Trophoblast cell (in vitro differentiated cells and primary cell): ENCODE results near the gene PLSCR4.

Experiments
- DNase-seq, 2 donors: peaks; one replicate each; pipeline ENCODE4 v3.0.0-alpha.2; 2016
- H2AFZ ChIP-seq: 2 replicates; pipeline ENCODE4 v1.6.1; 2013; ENCODE audit warnings: low read length, moderate library complexity, mild to moderate bottlenecking; ENCODE audit not compliant: insufficient read depth, poor library complexity
- H2AK5ac ChIP-seq: 2 replicates; pipeline ENCODE4 v1.6.1; 2013; ENCODE audit warnings: mild to moderate bottlenecking, low read length
- H2BK120ac ChIP-seq: 2 replicates; pipeline ENCODE4 v1.6.1; 2013; ENCODE audit warnings: low read length, mild to moderate bottlenecking, moderate library complexity; ENCODE audit not compliant: insufficient read depth, poor library complexity
- H2BK12ac ChIP-seq: 2 replicates; pipeline ENCODE4 v1.6.1; 2013; ENCODE audit warnings: mild to moderate bottlenecking, low read length, moderate library complexity
- H2BK5ac ChIP-seq: 2 replicates; pipeline ENCODE4 v1.6.1; 2013; ENCODE audit warnings: low read length, low read depth, moderate library complexity, mild to moderate bottlenecking; ENCODE audit not compliant: poor library complexity
- H3K14ac ChIP-seq: 2 replicates; pipeline ENCODE4 v1.6.1; 2013; ENCODE audit warnings: mild to moderate bottlenecking, low read length
- H3K18ac ChIP-seq: 2 replicates; pipeline ENCODE4 v1.6.1; 2013; ENCODE audit warnings: mild to moderate bottlenecking, low read length
- H3K23ac ChIP-seq: 2 replicates; pipeline ENCODE4 v1.6.1; 2013; ENCODE audit warnings: low read length
- H3K27ac ChIP-seq: 2 replicates; pipeline ENCODE4 v1.5.1; 2013; ENCODE audit warnings: low read depth, mild to moderate bottlenecking, inconsistent platforms, low read length, moderate library complexity
- H3K27me3 ChIP-seq: 2 replicates; pipeline ENCODE4 v1.6.1; 2013; ENCODE audit warnings: inconsistent platforms, mild to moderate bottlenecking, low read length, moderate library complexity; ENCODE audit not compliant: insufficient read depth
- H3K36me3 ChIP-seq, 2 experiments: 1 replicate in 1 of 2; 2 replicates in 1 of 2; pipeline ENCODE4 v1.6.1; 2013; ENCODE audit warnings: low read length in 2 of 2, mild to moderate bottlenecking in 2 of 2, moderate library complexity in 1 of 2; ENCODE audit not compliant: insufficient read depth in 2 of 2, control insufficient read depth in 1 of 2
- H3K4ac ChIP-seq: 2 replicates; pipeline ENCODE4 v1.6.1; 2013; ENCODE audit warnings: low read depth, mild to moderate bottlenecking, low read length, moderate library complexity
- H3K4me1 ChIP-seq, 2 experiments: 1 replicate in 1 of 2; 2 replicates in 1 of 2; pipeline ENCODE4 v1.6.1; 2013; ENCODE audit warnings: low read length in 2 of 2, mild to moderate bottlenecking in 2 of 2, moderate library complexity in 1 of 2; ENCODE audit not compliant: insufficient read depth in 2 of 2, control insufficient read depth in 1 of 2
- H3K4me2 ChIP-seq: 2 replicates; pipeline ENCODE4 v1.6.1; 2013; ENCODE audit warnings: inconsistent platforms, mild to moderate bottlenecking, low read length, moderate library complexity
- H3K4me3 ChIP-seq: 2 replicates; pipeline ENCODE4 v1.5.1; 2013; ENCODE audit warnings: mild to moderate bottlenecking, low read depth, low read length, inconsistent platforms
- H3K79me1 ChIP-seq: one replicate; pipeline ENCODE4 v1.6.1; 2013; ENCODE audit warnings: low read length
- H3K79me2 ChIP-seq: 2 replicates; pipeline ENCODE4 v1.6.1; 2013; ENCODE audit warnings: low read length, mild to moderate bottlenecking; ENCODE audit not compliant: control insufficient read depth, insufficient read depth, poor library complexity
- H3K9ac ChIP-seq: 2 replicates; pipeline ENCODE4 v1.6.1; 2013; ENCODE audit warnings: mild to moderate bottlenecking, low read length
- H3K9me3 ChIP-seq: 2 replicates; pipeline ENCODE4 v1.6.1; 2013; ENCODE audit warnings: low read depth, mild to moderate bottlenecking, control low read depth, inconsistent platforms, low read length; ENCODE audit not compliant: insufficient read depth
- H4K12ac ChIP-seq: 2 replicates; pipeline ENCODE4 v1.6.1; 2013; ENCODE audit warnings: low read depth, mild to moderate bottlenecking, low read length, moderate library complexity
- H4K8ac ChIP-seq: 2 replicates; pipeline ENCODE4 v1.6.1; 2013; ENCODE audit warnings: low read depth, mild to moderate bottlenecking, low read length, moderate library complexity
- H4K91ac ChIP-seq: one replicate; pipeline ENCODE4 v1.6.1; 2013; ENCODE audit warnings: low read depth, mild to moderate bottlenecking, low read length, moderate library complexity
- WGBS: extraction: QIAGEN DNeasy Blood & Tissue Kit; methylation state at CpG from one replicate; pipeline ENCODE4 v1.1.7; 2013; ENCODE audit warnings: missing lambda C conversion rate; ENCODE audit not compliant: insufficient read length, insufficient coverage; ENCODE audit errors: extremely low coverage; 5-methylcytosine and 5-hydroxymethylcytosine counted together

The PLSCR4 gene

DNA sequence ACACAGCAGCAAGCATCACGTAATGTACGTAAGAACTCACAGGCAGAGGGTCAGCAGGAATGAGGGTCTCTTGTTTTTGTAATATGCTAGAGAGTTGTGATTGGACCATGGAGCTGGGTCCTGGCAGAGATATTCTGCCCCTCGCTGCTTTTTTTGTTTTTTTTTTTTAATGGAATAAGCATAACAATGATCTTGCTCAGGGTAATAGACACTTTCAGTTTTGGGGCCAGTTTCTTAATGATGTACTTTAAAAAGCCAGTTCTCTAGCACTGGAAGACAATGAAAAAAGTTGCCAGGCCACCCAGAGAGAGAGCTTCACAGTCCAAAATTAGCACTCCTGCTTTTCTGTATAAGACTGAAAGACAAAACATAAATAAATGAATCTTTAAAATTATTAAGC is 29.0 kb upstream of the PLSCR4 start:
- H4K8ac ChIP-seq = no peak overlapping the region
- no peaks in the 10 kb centered on the region for H3K9me3 ChIP-seq
- H3K4ac ChIP-seq = no peak overlapping the region
- H3K79me1 ChIP-seq = no peaks in the 10 kb centered on the region
- H2AFZ ChIP-seq = no peak overlapping the region
- H3K14ac ChIP-seq = no peak overlapping the region
- no peak overlapping the region for H3K27ac ChIP-seq
- H3K23ac ChIP-seq = no peak overlapping the region
- H2BK5ac ChIP-seq = no peak overlapping the region
- H3K9ac ChIP-seq = no peak overlapping the region
- no peaks in the 10 kb centered on the region for H3K27me3 ChIP-seq
- H4K91ac ChIP-seq = no peak overlapping the region
- no peak for DNase-seq
- no peak overlapping the region for H3K4me3 ChIP-seq
- H3K18ac ChIP-seq = no peak overlapping the region
- H2AK5ac ChIP-seq = no peak overlapping the region
- H2BK120ac ChIP-seq = no peak overlapping the region
- H3K4me2 ChIP-seq = no peak overlapping the region
- WGBS = no CpG with 5 or more reads among the region's 3 CpGs
- H3K4me1 ChIP-seq = no peaks in the 10 kb centered on the region
- H4K12ac ChIP-seq = no peak overlapping the region
- no peaks in the 10 kb centered on the region for H3K79me2 ChIP-seq
- H3K36me3 ChIP-seq = no peaks in the 10 kb centered on the region
- no peak overlapping the region for H2BK12ac ChIP-seq

DNA sequence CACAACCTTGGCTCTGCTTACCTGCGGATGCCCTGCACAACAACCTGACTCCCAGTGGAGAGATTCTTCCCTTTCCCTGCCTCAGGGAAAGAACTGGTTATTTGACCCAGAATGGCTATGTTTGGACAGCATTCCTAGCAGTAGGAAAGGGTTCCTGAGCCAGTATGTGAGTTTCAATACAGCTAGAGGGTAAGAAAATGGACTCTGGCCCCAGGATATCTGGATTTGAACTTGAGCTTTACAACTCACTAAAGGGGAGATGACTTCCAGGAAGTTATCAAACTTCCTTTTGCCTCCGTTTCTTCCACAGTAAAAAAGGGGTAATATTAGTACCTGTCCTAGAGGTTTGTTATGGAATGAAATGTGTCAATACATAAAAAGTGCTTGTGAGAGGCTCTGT is 28.1 kb upstream of the PLSCR4 start:
- Histone ChIP-seq H4K8ac (no peak overlapping the region), H3K4me1 (no peaks in the 10 kb centered on the region), H4K12ac (no peak overlapping the region), H2AK5ac (no peak overlapping the region), H3K18ac (no peak overlapping the region), H3K4ac (no peak overlapping the region), H3K36me3 (no peaks in the 10 kb centered on the region), H2AFZ (no peak overlapping the region), H3K79me2 (no peaks in the 10 kb centered on the region), H3K27me3 (no peaks in the 10 kb centered on the region), H3K14ac (no peak overlapping the region), H3K23ac (no peak overlapping the region), H3K9me3 (no peaks in the 10 kb centered on the region), H3K4me3 (no peak overlapping the region), H3K79me1 (no peaks in the 10 kb centered on the region), H2BK12ac (no peak overlapping the region), H3K4me2 (no peak overlapping the region), H2BK120ac (no peak overlapping the region), H3K9ac (no peak overlapping the region), H4K91ac (no peak overlapping the region), H2BK5ac (no peak overlapping the region), H3K27ac (no peak overlapping the region)
- DNase-seq = no peak
- no CpG with 5 or more reads among the region's 2 CpGs for WGBS

DNA sequence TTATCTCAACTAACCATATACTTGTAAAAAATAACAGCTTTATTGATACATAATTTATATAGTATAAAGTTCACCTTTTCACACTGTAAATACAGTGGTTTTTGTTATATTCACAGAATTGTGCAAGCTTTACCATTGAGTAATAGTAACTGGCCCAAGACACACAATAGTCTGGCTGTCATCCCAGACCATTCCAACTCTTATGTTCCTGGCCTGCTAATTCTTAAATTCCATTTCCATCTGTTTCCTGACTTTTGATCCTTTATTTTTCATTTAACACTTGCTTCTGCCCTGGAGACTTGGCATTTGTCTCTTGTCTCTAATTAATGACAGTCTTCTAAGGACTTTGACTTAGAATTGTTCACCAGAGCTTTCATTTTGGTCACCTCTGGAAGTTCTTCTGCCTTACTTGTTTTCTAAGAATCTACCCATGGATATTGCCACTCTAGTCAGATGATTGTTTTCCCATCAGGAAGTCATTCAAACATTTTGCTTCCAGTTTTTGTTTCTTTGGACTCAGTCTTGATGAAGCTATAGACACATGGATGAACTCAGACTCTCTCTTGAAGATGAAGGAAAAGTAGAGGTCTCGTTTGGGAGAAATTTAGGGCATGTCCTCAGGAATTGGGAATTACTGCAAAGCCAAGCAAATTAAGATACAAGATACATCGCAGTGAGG is 27.2 kb upstream of the PLSCR4 start:
- Histone ChIP-seq H2BK120ac (no peak overlapping the region), H2AFZ (no peak overlapping the region), H3K4ac (no peak overlapping the region), H3K9ac (no peak overlapping the region), H2AK5ac (no peak overlapping the region), H2BK5ac (no peak overlapping the region), H4K91ac (no peak overlapping the region), H3K27me3 (no peaks in the 10 kb centered on the region), H3K4me2 (no peak overlapping the region), H4K8ac (no peak overlapping the region), H4K12ac (no peak overlapping the region), H3K4me3 (no peak overlapping the region), H3K36me3 (no peaks in the 10 kb centered on the region), H3K79me1 (no peaks in the 10 kb centered on the region), H3K27ac (no peak overlapping the region), H3K23ac (no peak overlapping the region), H3K18ac (no peak overlapping the region), H3K79me2 (no peaks in the 10 kb centered on the region), H3K4me1 (no peaks in the 10 kb centered on the region), H3K14ac (no peak overlapping the region), H3K9me3 (no peaks in the 10 kb centered on the region), H2BK12ac (no peak overlapping the region)
- no peak for DNase-seq
- no CpG with 5 or more reads among the region's 2 CpGs for WGBS

DNA sequence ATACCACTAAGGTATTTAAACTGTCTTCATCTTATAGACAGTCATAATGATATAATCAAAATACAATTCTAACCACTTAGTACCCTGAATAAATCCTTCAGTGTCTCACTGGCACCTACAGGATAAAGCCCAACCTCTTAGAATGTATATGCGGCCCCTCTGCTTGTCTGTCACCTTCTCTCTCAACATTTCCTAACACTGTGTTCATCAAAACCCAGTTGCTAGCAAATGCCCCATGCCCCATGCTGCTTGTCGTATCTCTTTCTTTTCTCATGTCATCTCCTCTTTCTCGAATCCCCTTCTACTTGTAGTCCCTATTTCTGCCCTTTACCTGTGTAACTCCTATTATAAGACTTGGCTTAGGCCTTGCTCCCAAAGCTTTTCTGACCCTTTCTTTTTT is 24.6 kb upstream of the PLSCR4 start:
- no peaks in the 10 kb centered on the region for H3K9me3 ChIP-seq
- H4K91ac ChIP-seq = no peak overlapping the region
- DNase-seq = no peak
- no peak overlapping the region for H3K14ac ChIP-seq
- no peak overlapping the region for H3K23ac ChIP-seq
- WGBS = no CpG with 5 or more reads among the region's 3 CpGs
- H3K4me1 ChIP-seq = no peaks in the 10 kb centered on the region
- H2AFZ ChIP-seq = no peak overlapping the region
- no peak overlapping the region for H2AK5ac ChIP-seq
- no peaks in the 10 kb centered on the region for H3K27me3 ChIP-seq
- no peaks in the 10 kb centered on the region for H3K79me2 ChIP-seq
- H3K4me3 ChIP-seq = no peak overlapping the region
- H4K12ac ChIP-seq = no peak overlapping the region
- no peak overlapping the region for H3K4ac ChIP-seq
- H4K8ac ChIP-seq = no peak overlapping the region
- H3K36me3 ChIP-seq = no peaks in the 10 kb centered on the region
- H2BK12ac ChIP-seq = no peak overlapping the region
- H3K79me1 ChIP-seq = no peaks in the 10 kb centered on the region
- no peak overlapping the region for H2BK5ac ChIP-seq
- H3K27ac ChIP-seq = no peak overlapping the region
- H3K4me2 ChIP-seq = no peak overlapping the region
- no peak overlapping the region for H3K18ac ChIP-seq
- H3K9ac ChIP-seq = no peak overlapping the region
- no peak overlapping the region for H2BK120ac ChIP-seq
